ENCODE measurements around the gene SRGAP1. TPM values are rescaled to one million over a fixed set of nuclear protein-coding genes. Genes with fewer than 3 reads are reported as not detected.
"Not testable (repeated sequence)": the region's sequence is repeated elsewhere in the genome, so short reads cannot be mapped to it uniquely, and the experiment has no call there.

Gene SRGAP1
- total RNA-seq, 1 donor, result 18.1 TPM

DNA sequence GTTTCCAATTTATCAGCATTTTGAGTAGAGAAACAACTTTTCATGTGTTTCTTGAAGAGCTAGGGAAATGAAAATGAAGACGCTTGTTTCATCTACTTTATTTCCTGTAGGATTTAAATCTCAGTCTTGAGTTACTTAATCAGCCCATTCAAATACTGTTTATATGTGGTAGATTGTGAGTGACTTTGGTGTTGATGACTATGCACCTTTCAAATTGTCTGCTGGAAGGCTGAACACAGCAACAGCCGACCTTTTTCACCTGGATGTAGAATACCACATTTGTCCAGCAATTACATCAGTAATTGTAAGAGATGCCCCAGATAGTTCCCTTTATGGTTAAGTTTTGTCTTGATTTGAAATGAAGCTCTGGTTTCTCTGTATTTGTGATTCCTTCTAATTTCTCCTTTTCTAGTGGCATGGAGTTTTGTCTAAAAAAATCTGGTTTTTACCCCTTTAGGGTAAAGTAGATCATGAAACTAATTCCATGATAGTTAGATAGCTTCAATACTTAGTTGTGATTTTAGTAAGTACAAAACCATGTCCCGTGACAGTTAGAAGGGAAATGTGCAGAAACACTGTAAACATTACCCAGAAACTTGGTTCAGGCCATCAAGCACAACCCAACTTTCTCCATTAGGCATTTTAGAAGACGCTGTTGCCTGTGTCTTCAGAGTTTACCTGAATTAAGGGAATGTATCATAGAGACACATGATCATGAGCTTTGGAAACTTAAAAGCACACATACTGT lies 165.0 kb downstream of the SRGAP1 start:
- H3K4me3 ChIP-seq (ENCODE audit: low read depth, low read length), result no peak overlapping the region
- no peak for DNase-seq (ENCODE audit: low read depth)
- TF ChIP-seq, protein P1, sequence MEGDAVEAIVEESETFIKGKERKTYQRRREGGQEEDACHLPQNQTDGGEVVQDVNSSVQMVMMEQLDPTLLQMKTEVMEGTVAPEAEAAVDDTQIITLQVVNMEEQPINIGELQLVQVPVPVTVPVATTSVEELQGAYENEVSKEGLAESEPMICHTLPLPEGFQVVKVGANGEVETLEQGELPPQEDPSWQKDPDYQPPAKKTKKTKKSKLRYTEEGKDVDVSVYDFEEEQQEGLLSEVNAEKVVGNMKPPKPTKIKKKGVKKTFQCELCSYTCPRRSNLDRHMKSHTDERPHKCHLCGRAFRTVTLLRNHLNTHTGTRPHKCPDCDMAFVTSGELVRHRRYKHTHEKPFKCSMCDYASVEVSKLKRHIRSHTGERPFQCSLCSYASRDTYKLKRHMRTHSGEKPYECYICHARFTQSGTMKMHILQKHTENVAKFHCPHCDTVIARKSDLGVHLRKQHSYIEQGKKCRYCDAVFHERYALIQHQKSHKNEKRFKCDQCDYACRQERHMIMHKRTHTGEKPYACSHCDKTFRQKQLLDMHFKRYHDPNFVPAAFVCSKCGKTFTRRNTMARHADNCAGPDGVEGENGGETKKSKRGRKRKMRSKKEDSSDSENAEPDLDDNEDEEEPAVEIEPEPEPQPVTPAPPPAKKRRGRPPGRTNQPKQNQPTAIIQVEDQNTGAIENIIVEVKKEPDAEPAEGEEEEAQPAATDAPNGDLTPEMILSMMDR (IDR thresholded peaks at IDR 0.05; ENCODE audit: insufficient read depth, low read depth, low read length), result no peak

DNA sequence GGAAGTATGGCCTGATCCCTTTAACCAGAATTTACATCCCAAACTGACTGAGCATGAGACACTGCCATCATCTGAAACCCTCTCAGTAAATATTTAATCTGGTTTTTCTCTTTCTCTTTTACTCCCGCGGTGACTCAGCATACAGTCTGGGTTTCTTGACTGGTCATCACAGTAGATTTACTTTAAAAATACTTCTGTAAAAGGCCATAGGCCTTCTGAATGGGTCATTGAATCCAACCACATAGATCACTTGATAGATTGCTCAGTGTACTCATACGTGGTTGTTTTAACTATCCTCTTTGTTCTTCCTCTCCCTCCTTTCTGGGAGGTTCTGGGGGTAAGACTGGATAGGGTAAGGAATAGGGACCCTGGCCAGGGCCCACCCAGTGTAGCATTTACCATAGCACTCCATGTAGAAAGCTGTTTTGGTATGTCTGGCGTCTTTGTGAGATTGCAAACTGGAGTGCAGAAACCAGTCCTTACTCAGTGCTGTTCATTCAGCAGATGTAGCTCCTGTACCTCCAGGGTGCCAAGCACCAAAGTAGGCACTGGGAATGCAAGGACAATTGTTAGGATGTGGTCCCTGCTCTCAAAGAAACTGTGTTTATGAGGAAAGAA lies 165.7 kb downstream of the SRGAP1 start:
- TF ChIP-seq, protein P1 (IDR thresholded peaks at IDR 0.05; ENCODE audit: insufficient read depth, low read depth, low read length), result no peak
- H3K4me3 ChIP-seq (ENCODE audit: low read depth, low read length), result no peak overlapping the region
- peak; percentile 76 for DNase-seq (ENCODE audit: low read depth)

DNA sequence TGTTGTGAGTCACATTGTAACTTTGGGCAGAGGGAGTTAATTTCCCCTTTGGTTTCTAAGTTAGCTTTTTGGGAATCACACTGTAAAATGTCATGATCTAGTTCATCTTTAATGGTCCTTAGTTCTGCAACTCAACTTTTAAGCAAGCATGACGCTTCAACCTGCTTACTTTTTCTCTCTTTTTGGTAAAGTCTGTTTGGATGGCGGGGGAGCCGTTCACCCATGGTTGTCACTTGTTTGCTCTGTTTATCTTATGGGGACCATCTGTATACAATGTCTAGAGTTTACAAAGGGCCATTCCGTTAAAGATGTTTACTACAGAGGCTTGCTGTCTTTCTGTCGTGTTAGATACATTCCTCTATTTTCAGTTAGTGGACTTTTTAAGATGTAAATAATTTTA lies 172.0 kb downstream of the SRGAP1 start:
- no peak overlapping the region for H3K4me3 ChIP-seq (ENCODE audit: low read depth, low read length)
- DNase-seq (ENCODE audit: low read depth), result no peak
- TF ChIP-seq, protein P1 (IDR thresholded peaks at IDR 0.05; ENCODE audit: insufficient read depth, low read depth, low read length), result no peak

DNA sequence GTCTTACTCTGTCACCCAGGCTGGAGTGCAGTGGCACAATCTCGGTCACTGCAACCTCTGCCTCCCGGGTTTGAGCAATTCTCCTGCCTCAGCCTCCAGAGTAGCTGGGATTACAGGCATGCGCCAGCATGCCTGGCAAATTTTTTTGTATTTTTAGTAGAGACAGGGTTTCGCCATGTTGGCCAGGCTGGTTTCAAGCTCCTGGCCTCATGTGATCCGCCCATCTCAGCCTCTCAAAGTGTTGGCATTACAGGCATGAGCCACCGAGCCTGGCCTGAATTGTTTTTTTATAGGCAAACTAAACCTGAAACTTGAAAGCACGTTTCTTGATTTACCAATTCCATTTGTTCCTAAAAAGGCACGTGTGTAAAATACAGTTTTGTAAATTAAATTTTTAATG lies 173.6 kb downstream of the SRGAP1 start:
- not testable (repeated sequence) for H3K4me3 ChIP-seq (ENCODE audit: low read depth, low read length); DNase-seq (ENCODE audit: low read depth)

DNA sequence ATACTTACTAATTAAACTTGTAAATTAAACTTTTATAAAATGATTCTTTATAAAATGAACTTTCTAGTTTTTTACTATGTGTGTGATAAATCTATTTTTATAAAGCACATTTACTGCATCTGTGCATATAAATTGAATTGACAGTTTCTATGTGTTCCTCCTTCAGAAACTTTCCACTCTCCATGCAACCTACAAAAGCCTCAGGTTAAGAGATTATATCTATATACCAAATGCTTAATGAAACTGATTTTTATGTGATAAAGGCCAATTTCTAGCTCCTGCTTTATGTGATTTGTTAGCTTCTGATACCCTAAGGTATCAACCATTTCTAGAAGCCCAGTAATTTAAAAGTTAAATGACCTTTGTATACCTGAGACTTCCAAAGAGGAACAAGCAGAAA lies 174.0 kb downstream of the SRGAP1 start:
- H3K4me3 ChIP-seq (ENCODE audit: low read depth, low read length), result no peak overlapping the region
- no peak for DNase-seq (ENCODE audit: low read depth)
- TF ChIP-seq, protein P1 (IDR thresholded peaks at IDR 0.05; ENCODE audit: insufficient read depth, low read depth, low read length), result no peak

DNA sequence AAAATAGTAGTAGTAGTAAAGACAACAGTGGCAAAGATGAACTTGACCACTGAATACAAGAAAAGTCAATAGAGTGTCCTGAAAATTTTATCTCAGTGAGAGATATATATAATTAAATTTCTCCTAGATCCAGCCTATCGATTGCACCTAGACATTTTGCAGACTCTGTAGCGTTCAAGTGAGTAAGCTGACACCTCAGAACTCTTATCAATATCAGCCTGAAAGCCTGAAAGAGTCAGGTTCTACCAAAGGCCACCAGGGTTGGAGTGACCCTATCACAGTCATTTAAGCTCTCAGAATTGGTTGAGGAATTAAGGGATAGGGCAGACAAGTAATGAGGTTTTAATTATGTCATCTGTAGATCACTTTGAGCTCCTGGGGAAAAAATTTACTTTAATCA lies 174.6 kb downstream of the SRGAP1 start:
- DNase-seq (ENCODE audit: low read depth), result no peak
- no peak overlapping the region for H3K4me3 ChIP-seq (ENCODE audit: low read depth, low read length)
- TF ChIP-seq, protein P1 (IDR thresholded peaks at IDR 0.05; ENCODE audit: insufficient read depth, low read depth, low read length), result no peak

DNA sequence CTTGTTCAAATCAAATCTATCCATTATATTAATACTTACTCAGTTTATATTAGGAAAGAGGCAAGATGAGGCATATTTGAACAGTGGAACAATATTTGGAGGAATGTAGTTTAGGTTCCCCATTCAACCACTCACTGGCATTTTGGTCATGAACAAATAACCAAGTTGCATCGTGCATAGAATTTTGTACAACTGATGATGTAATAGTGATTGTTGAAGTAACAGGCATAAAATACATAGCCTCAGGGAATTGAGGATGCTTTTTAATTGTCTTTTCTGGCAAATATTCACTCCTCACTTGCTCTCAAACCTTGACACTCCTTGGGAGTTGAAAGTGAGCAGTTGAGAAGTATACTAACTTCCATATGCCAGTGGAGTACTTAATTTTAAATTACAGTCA lies 175.2 kb downstream of the SRGAP1 start:
- no peak overlapping the region for H3K4me3 ChIP-seq (ENCODE audit: low read depth, low read length)
- no peak for DNase-seq (ENCODE audit: low read depth)
- TF ChIP-seq, protein P1 (IDR thresholded peaks at IDR 0.05; ENCODE audit: insufficient read depth, low read depth, low read length), result no peak

All from fibroblast of villous mesenchyme (primary cell).